Testis (tissue), 3 donors: Measurements from ENCODE around the gene NANS. TPM values are rescaled to one million over a fixed set of nuclear protein-coding genes. Genes with fewer than 3 reads are reported as not detected.

Experiments used
- DNase-seq: peaks from one replicate; pipeline ENCODE4 v3.0.0-alpha.2; 2019
- H3K27ac ChIP-seq, 2 donors: fragments of 200-600 bp; sonication (generic); one replicate each; pipeline ENCODE4 v1.5.1; 2019
- H3K27me3 ChIP-seq: fragments of 200-600 bp; sonication (generic); one replicate; pipeline ENCODE4 v1.5.1; 2019
- H3K36me3 ChIP-seq: fragments of 200-600 bp; sonication (generic); one replicate; pipeline ENCODE4 v1.5.1; 2017; ENCODE audit warnings: low read depth; ENCODE audit errors: missing control alignments
- H3K4me1 ChIP-seq: fragments of 200-600 bp; sonication (generic); one replicate; pipeline ENCODE4 v1.5.1; 2019
- H3K4me3 ChIP-seq, 2 donors: fragments of 200-600 bp; sonication (generic); one replicate each; pipeline ENCODE4 v1.5.1; 2017 to 2019
- H3K9me3 ChIP-seq: fragments of 200-600 bp; sonication (generic); one replicate; pipeline ENCODE4 v1.5.1; 2017
- CTCF ChIP-seq, 3 experiments: fragments of 450-650 bp in 2 of 3; fragments of 200-600 bp in 1 of 3; sonication (generic) in 1 of 3; IDR thresholded peaks; one replicate each; pipeline ENCODE4 v1.5.1; 2016 to 2019; ENCODE audit warnings: antibody characterized with exemption in 3 of 3, mild to moderate bottlenecking in 2 of 3, moderate library complexity in 1 of 3
- POLR2A ChIP-seq: fragments of 450-650 bp; IDR thresholded peaks from one replicate; pipeline ENCODE4 v1.6.1; 2017; ENCODE audit warnings: antibody characterized with exemption, mild to moderate bottlenecking, moderate library complexity
- WGBS, 2 donors: methylation state at CpG; one replicate each; pipeline ENCODE4 v1.1.5; 2018; 5-methylcytosine and 5-hydroxymethylcytosine counted together
- intact Hi-C: fragments of 100-400 bp; cut with DNase I; formaldehyde crosslinking; loops from one replicate; pipeline ENCODE4 v1.15.1; 2023; ENCODE audit warnings: low total_unique reads
- polyA plus RNA-seq: library from polyadenylated mRNA; stranded (reverse); fragments of 350-450 nt; fragmentation: Illumina TruSeq; extraction: RNeasy Lipid Tissue Mini Kit (QIAGEN cat#74804); gene quantifications from one replicate; pipeline ENCODE4 v1.2.3, GENCODE V29; 2014; ENCODE audit warnings: low read depth, low replicate concordance; ENCODE audit not compliant: insufficient read depth
- total RNA-seq, 2 donors: library from RNA; depleted of rRNA; stranded (reverse); fragments of >200 nt; gene quantifications; one replicate each; pipeline ENCODE4 v1.2.3, GENCODE V29; 2016

NANS gene
- total and polyA plus RNA-seq, 3 donors from 2014 or later: 34.7 to 82.5 (median 66.5) TPM

- Histone ChIP-seq H3K4me3 (no peak overlapping the region), H3K36me3 (no peaks in the 10 kb centered on the region), H3K9me3 (no peaks in the 10 kb centered on the region), H3K4me1 (no peaks in the 10 kb centered on the region), H3K27me3 (no peaks in the 10 kb centered on the region), H3K27ac (no peak overlapping the region)
- intact Hi-C loops: no loop called here
- DNase-seq: no peak
- TF ChIP-seq CTCF (IDR thresholded peaks at IDR 0.05) (no peak), POLR2A (no peak)
- 44 to 46% methylated on average over 1 of the region's 1 CpG for WGBS, 2 donors
These were observed 46.6 kb upstream of the NANS start for GRCh38 chr9:98009936-98010335.

- H3K36me3 ChIP-seq: no peaks in the 10 kb centered on the region
- DNase-seq: no peak
- TF ChIP-seq CTCF (IDR thresholded peaks at IDR 0.05): no peak
- TF ChIP-seq POLR2A: no peak
These were observed 46.1 kb upstream of the NANS start for GRCh38 chr9:98010445-98010844.

GRCh38 chr9:98011122-98011521 lies 45.4 kb upstream of the NANS start:
- Histone ChIP-seq H3K27me3 (no peaks in the 10 kb centered on the region), H3K4me3 (no peak overlapping the region), H3K27ac (no peak overlapping the region), H3K36me3 (no peaks in the 10 kb centered on the region), H3K9me3 (no peaks in the 10 kb centered on the region), H3K4me1 (no peaks in the 10 kb centered on the region)
- no peak for TF ChIP-seq POLR2A
- TF ChIP-seq CTCF (IDR thresholded peaks at IDR 0.05): no peak
- intact Hi-C loops: no loop called here
- 88 to 92% methylated on average over 7 of the region's 7 CpGs for WGBS, 2 donors
- no peak for DNase-seq

More at GRCh38 chr9:98010445-98010844, 46.1 kb upstream of the NANS start:
- no peaks in the 10 kb centered on the region for H3K27me3 ChIP-seq
- intact Hi-C loops: no loop called here
- H3K4me1 ChIP-seq: no peaks in the 10 kb centered on the region
- H3K9me3 ChIP-seq: no peaks in the 10 kb centered on the region
- H3K27ac ChIP-seq: no peak overlapping the region
- no peak overlapping the region for H3K4me3 ChIP-seq
- WGBS, 2 donors: 35 to 51% methylated on average over 2 of the region's 2 CpGs

- Histone ChIP-seq H3K36me3 (no peaks in the 10 kb centered on the region), H3K27ac (no peak overlapping the region), H3K27me3 (no peaks in the 10 kb centered on the region), H3K4me1 (peaks cover under 1% of the 10 kb centered on the region), H3K4me3 (no peak overlapping the region), H3K9me3 (no peaks in the 10 kb centered on the region)
- intact Hi-C loops: no loop called here
- 89% methylated on average over 4 of the region's 4 CpGs for WGBS, 2 donors
- no peak for DNase-seq
- TF ChIP-seq CTCF (IDR thresholded peaks at IDR 0.05) (no peak), POLR2A (no peak)
These were observed 40.3 kb upstream of the NANS start for GRCh38 chr9:98016137-98016680.

- H3K9me3 ChIP-seq: no peaks in the 10 kb centered on the region
- intact Hi-C loops: no loop called here
- DNase-seq: no peak
- WGBS, 2 donors: 81 to 87% methylated on average over 1 of the region's 1 CpG
- TF ChIP-seq CTCF (IDR thresholded peaks at IDR 0.05) (no peak), POLR2A (no peak)
- no peak overlapping the region for H3K4me3 ChIP-seq
- H3K4me1 ChIP-seq: peaks cover 7% of the 10 kb centered on the region
- no peak overlapping the region for H3K27ac ChIP-seq
- no peaks in the 10 kb centered on the region for H3K27me3 ChIP-seq
- H3K36me3 ChIP-seq: no peaks in the 10 kb centered on the region
These were observed 39.2 kb upstream of the NANS start for GRCh38 chr9:98017306-98017705.
